Right ventricle myocardium inferior (tissue), 1 donor: Measurements from ENCODE around the gene MSRB3. TPM values are rescaled to one million over a fixed set of nuclear protein-coding genes. Genes with fewer than 3 reads are reported as not detected.
"Not testable (repeated sequence)": the region's sequence is repeated elsewhere in the genome, so short reads cannot be mapped to it uniquely, and the experiment has no call there.

Experiments
- ATAC-seq: fragments of 200-7000 bp; cut with Tn5 transposase; one replicate; pipeline ENCODE4 v1.9.1; 2020; ENCODE audit warnings: mild to moderate bottlenecking, moderate library complexity
- DNase-seq: peaks from one replicate; pipeline ENCODE4 v3.0.0; 2021; ENCODE audit errors: missing footprints
- intact Hi-C: fragments of 100-400 bp; cut with DNase I; formaldehyde crosslinking; loops from one replicate; pipeline ENCODE4 v1.11.0; 2022
- total RNA-seq: library from RNA; stranded (reverse); fragmentation: NEBNext Ultra II Directional; extraction: Animal tissue kit (Norgen Biotek cat#: 25700); gene quantifications from one replicate; pipeline ENCODE4 v1.2.1, GENCODE V29; 2021
- donor health status: DM: no; HTN: yes; CAD: no; lungs with severe emphysema.

Gene MSRB3
- total RNA-seq, 1 donor from 2014 or later = 148 TPM

GRCh38 chr12:65315238-65315637 is 36.8 kb downstream of the MSRB3 start:
- not testable (repeated sequence) for ATAC-seq
- intact Hi-C loops = loop anchor here (10.0 kb wide), 1 partner anchor 360 kb away; no protein-coding TSS in a partner anchor
- DNase-seq = peak; percentile 64

- intact Hi-C loops = loop anchor here (10.0 kb wide), 1 partner anchor 357 kb away; no protein-coding TSS in a partner anchor
- DNase-seq (no peak), ATAC-seq (no peak)
Observed at GRCh38 chr12:65318186-65318685, 39.8 kb downstream of the MSRB3 start.

- intact Hi-C loops = loop anchor here (10.0 kb wide), 1 partner anchor 355 kb away; no protein-coding TSS in a partner anchor
- DNase-seq = no peak
Observed at GRCh38 chr12:65319688-65320200, 41.3 kb downstream of the MSRB3 start.

GRCh38 chr12:65323070-65323469 is 44.6 kb downstream of the MSRB3 start:
- DNase-seq = no peak
- no peak for ATAC-seq
- intact Hi-C loops = no loop called here

More at GRCh38 chr12:65319688-65320200, 41.3 kb downstream of the MSRB3 start:
- ATAC-seq = no peak

GRCh38 chr12:65324056-65324455 is 45.6 kb downstream of the MSRB3 start:
- no peak for ATAC-seq
- intact Hi-C loops = no loop called here
- DNase-seq = no peak

GRCh38 chr12:65324551-65324950 is 46.1 kb downstream of the MSRB3 start:
- no peak for ATAC-seq
- DNase-seq = no peak
- intact Hi-C loops = no loop called here

- ATAC-seq (no peak), DNase-seq (no peak)
- intact Hi-C loops = no loop called here
Observed at GRCh38 chr12:65325183-65325582, 46.7 kb downstream of the MSRB3 start.

GRCh38 chr12:65326616-65327015 is 48.1 kb downstream of the MSRB3 start:
- DNase-seq = no peak
- intact Hi-C loops = no loop called here
- no peak for ATAC-seq

GRCh38 chr12:65327207-65328076 is 49.0 kb downstream of the MSRB3 start:
- ATAC-seq = peak; percentile 67
- no peak for DNase-seq
- intact Hi-C loops = no loop called here

- intact Hi-C loops = no loop called here
- DNase-seq (no peak), ATAC-seq (no peak)
Observed at GRCh38 chr12:65329721-65330120, 51.2 kb downstream of the MSRB3 start.

- DNase-seq (no peak), ATAC-seq (no peak)
- intact Hi-C loops = no loop called here
Observed at GRCh38 chr12:65330331-65330730, 51.8 kb downstream of the MSRB3 start.

- DNase-seq (no peak), ATAC-seq (no peak)
- intact Hi-C loops = no loop called here
Observed at GRCh38 chr12:65331456-65331855, 53.0 kb downstream of the MSRB3 start.

- intact Hi-C loops = no loop called here
- ATAC-seq (no peak), DNase-seq (no peak)
Observed at GRCh38 chr12:65333649-65334048, 55.2 kb downstream of the MSRB3 start.

- DNase-seq (no peak), ATAC-seq (peak; percentile 75)
- intact Hi-C loops = no loop called here
Observed at GRCh38 chr12:65334521-65334920, 56.0 kb downstream of the MSRB3 start.

GRCh38 chr12:65335021-65335714 is 56.7 kb downstream of the MSRB3 start:
- DNase-seq = no peak
- ATAC-seq = peak; percentile 91
- intact Hi-C loops = no loop called here

- ATAC-seq = no peak
- intact Hi-C loops = no loop called here
- DNase-seq = no peak
Observed at GRCh38 chr12:65335981-65336380, 57.5 kb downstream of the MSRB3 start.

- ATAC-seq (no peak), DNase-seq (no peak)
- intact Hi-C loops = no loop called here
Observed at GRCh38 chr12:65339161-65339560, 60.7 kb downstream of the MSRB3 start.

- DNase-seq = no peak
- intact Hi-C loops = no loop called here
Observed at GRCh38 chr12:65343230-65343629, 64.7 kb downstream of the MSRB3 start.

GRCh38 chr12:65343801-65344200 is 65.3 kb downstream of the MSRB3 start:
- intact Hi-C loops = no loop called here
- DNase-seq = no peak
- ATAC-seq = no peak

More at GRCh38 chr12:65343230-65343629, 64.7 kb downstream of the MSRB3 start:
- no peak for ATAC-seq
